ENCODE data around the gene DNAH7. TPM values are rescaled to one million over a fixed set of nuclear protein-coding genes. Genes with fewer than 3 reads are reported as not detected.

Gene DNAH7
- total and polyA plus RNA-seq, 2 experiments from 2014 or later: 0.35 to 1.1 TPM

GRCh38 chr2:196046123-196046917, 22.3 kb downstream of the DNAH7 start:
- DNase-seq (ENCODE audit: low spot score) (no peak), ATAC-seq (no peak)
- Mint-ChIP-seq H3K9me3 (no peaks in the 10 kb centered on the region), H3K4me1 (peaks cover 2% of the 10 kb centered on the region; the same call in 1 of the 3 replicates), H3K4me3 (no peak overlapping the region), H3K36me3 (ENCODE audit: low read depth) (no peaks in the 10 kb centered on the region), H3K27me3 (ENCODE audit: insufficient read depth, low read depth, poor library complexity) (no peaks in the 10 kb centered on the region), H3K27ac (no peak overlapping the region; the same call in 1 of the 2 replicates)
- TF ChIP-seq EZH2 (IDR thresholded peaks at IDR 0.05; ENCODE audit: low read depth, unreplicated experiment) (no peak), CREB1 (CRISPR knock-in tag; IDR thresholded peaks at IDR 0.05; ENCODE audit: low read depth) (no peak)
- TF ChIP-seq, protein P1, sequence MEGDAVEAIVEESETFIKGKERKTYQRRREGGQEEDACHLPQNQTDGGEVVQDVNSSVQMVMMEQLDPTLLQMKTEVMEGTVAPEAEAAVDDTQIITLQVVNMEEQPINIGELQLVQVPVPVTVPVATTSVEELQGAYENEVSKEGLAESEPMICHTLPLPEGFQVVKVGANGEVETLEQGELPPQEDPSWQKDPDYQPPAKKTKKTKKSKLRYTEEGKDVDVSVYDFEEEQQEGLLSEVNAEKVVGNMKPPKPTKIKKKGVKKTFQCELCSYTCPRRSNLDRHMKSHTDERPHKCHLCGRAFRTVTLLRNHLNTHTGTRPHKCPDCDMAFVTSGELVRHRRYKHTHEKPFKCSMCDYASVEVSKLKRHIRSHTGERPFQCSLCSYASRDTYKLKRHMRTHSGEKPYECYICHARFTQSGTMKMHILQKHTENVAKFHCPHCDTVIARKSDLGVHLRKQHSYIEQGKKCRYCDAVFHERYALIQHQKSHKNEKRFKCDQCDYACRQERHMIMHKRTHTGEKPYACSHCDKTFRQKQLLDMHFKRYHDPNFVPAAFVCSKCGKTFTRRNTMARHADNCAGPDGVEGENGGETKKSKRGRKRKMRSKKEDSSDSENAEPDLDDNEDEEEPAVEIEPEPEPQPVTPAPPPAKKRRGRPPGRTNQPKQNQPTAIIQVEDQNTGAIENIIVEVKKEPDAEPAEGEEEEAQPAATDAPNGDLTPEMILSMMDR (conservative IDR thresholded peaks at IDR 0.05; ENCODE audit: low read depth in 2 of 2): no peak
- H3K27me3 ChIP-seq (ENCODE audit: insufficient read depth): no peaks in the 10 kb centered on the region
- H3F3A ChIP-seq (replicated peaks; ENCODE audit: low read depth): no peaks in the 10 kb centered on the region
- H3K36me3 ChIP-seq (ENCODE audit: insufficient read depth): no peaks in the 10 kb centered on the region
- no peaks in the 10 kb centered on the region for H4K20me1 ChIP-seq (replicated peaks; ENCODE audit: insufficient read depth)
- H3K27ac ChIP-seq (ENCODE audit: low read depth): no peak overlapping the region
- H3K79me2 ChIP-seq (replicated peaks; ENCODE audit: insufficient read depth): no peaks in the 10 kb centered on the region
- H3K9me2 ChIP-seq (ENCODE audit: insufficient read depth): peaks cover 4% of the 10 kb centered on the region
- H2AFZ ChIP-seq: peak overlapping the region; percentile 18; the same call in 1 of the 2 replicates
- H3K4me1 ChIP-seq (ENCODE audit: insufficient read depth): no peaks in the 10 kb centered on the region
- H3K4me2 ChIP-seq: no peak overlapping the region
- no peak overlapping the region for H3K4me3 ChIP-seq

DNA sequence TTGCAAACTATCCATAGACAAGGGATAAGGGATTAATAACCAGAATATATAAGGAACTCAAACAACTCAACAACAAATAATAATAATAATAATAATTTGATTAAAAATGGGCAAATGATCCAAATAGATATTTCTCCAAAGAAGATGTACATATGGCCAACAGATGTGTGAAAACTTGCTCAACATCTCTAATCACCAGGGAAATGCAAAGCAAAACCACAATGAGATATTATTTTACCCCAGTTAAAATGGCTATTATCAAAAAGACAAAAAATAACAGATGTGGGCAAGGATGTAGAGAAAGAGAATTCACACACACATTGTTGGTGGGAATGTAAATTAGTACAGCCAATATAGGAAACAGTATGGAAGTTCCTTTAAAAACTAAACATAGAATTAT, 26.9 kb downstream of the DNAH7 start:
- no peak overlapping the region for H3K27ac Mint-ChIP-seq
- no peak for DNase-seq (ENCODE audit: low spot score)
- Histone ChIP-seq H2AFZ (no peak overlapping the region), H3K79me2 (replicated peaks; ENCODE audit: insufficient read depth) (no peaks in the 10 kb centered on the region), H3K4me2 (no peak overlapping the region), H3K4me1 (ENCODE audit: insufficient read depth) (no peaks in the 10 kb centered on the region), H3K9me2 (ENCODE audit: insufficient read depth) (no peaks in the 10 kb centered on the region), H3K4me3 (no peak overlapping the region), H3K27ac (ENCODE audit: low read depth) (no peak overlapping the region), H3K36me3 (ENCODE audit: insufficient read depth) (no peaks in the 10 kb centered on the region), H4K20me1 (replicated peaks; ENCODE audit: insufficient read depth) (no peaks in the 10 kb centered on the region), H3F3A (replicated peaks; ENCODE audit: low read depth) (no peaks in the 10 kb centered on the region), H3K27me3 (ENCODE audit: insufficient read depth) (no peaks in the 10 kb centered on the region)
- H3K4me3 Mint-ChIP-seq: no peak overlapping the region
- no peaks in the 10 kb centered on the region for H3K4me1 Mint-ChIP-seq
- peaks cover 4% of the 10 kb centered on the region; the same call in 1 of the 3 replicates for H3K9me3 Mint-ChIP-seq
- H3K36me3 Mint-ChIP-seq (ENCODE audit: low read depth): peaks cover 8% of the 10 kb centered on the region; the same call in 2 of the 3 replicates
- ATAC-seq: no peak
- no peaks in the 10 kb centered on the region for H3K27me3 Mint-ChIP-seq (ENCODE audit: insufficient read depth, low read depth, poor library complexity)
- no peak for TF ChIP-seq ZNF462 (CRISPR knock-in tag; IDR thresholded peaks at IDR 0.05)
- TF ChIP-seq, protein P1 (conservative IDR thresholded peaks at IDR 0.05; ENCODE audit: low read depth in 2 of 2): no peak
- no peak for TF ChIP-seq CREB1 (CRISPR knock-in tag; IDR thresholded peaks at IDR 0.05; ENCODE audit: low read depth)
- no peak for TF ChIP-seq ETS1 (IDR thresholded peaks at IDR 0.05)
- TF ChIP-seq NANOG (IDR thresholded peaks at IDR 0.05; ENCODE audit: borderline replicate concordance): no peak
- no peak for TF ChIP-seq ZNF331 (CRISPR knock-in tag; IDR thresholded peaks at IDR 0.05; ENCODE audit: low read depth)
- TF ChIP-seq EZH2 (IDR thresholded peaks at IDR 0.05; ENCODE audit: low read depth, unreplicated experiment): no peak
- TF ChIP-seq POLR2AphosphoS5 (IDR thresholded peaks at IDR 0.05; ENCODE audit: low read depth): no peak
